ENCODE data around the gene USP5.
A peak's percentile ranks its signal among the peaks of the same experiment; 100 is the strongest.

Gene USP5

GRCh38 chr12:6826125-6826733 is 25.7 kb upstream of the USP5 start:
- DNase-seq: no peak

DNA sequence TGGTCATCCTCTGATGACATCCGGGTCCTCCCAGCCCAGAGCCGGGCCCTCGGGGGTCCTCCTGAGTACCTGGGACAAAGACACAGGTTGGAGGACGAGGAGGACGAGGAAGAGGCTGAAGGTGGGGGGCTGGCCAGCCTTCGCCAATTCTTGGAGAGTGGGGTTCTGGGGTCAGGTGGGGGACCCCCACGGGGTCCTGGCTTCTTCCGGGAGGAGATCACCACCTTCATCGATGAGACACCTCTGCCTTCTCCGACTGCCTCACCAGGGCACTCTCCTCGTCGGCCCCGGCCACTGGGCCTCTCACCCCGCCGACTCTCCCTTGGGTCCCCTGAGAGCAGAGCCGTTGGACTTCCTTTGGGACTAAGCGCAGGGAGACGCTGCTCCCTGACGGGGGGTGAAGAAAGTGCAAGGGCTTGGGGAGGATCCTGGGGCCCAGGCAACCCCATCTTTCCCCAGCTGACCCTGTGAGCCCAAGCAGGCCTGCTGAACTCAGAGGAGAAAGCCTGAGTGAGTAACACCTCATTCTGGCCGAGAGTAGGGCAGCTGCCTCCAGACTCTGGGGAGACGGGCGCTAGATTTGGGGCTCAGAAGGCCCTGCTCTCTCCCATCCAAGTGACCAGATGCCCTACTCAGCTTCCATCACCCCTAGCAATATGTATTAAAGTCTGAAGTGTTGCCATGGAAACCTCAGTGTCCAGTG is 25.1 kb upstream of the USP5 start:
- no peak for DNase-seq

DNA sequence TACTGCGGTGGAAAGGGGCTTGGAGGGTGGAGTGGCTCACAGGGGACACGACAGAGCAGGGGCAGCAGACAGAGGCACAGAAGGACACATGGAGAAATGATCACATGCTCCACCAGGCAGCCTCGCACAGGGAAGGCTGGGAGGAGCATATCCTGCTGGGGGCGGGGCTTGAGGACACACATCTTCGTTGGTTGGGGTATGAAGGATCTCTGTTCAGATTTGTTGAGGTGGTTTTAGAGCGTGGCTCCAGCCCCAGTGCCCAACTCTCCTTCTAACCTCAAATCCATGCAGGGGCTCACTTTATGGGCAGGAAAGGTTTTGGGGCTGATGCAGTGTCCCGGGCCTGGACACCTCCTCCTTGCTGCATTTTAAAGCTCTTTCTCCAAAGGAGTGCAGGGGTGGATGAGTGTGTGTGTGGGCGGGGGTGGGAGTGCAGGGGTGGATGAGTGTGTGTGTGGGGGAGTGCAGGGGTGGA is 24.5 kb upstream of the USP5 start:
- DNase-seq: peak; percentile 77

GRCh38 chr12:6827982-6828780 is 23.8 kb upstream of the USP5 start, which contains the start of gene P3H3:
Gene P3H3 (plus strand): TSS chr12:6828407. CDS start chr12:6828441, 34 bp downstream.
- DNase-seq: peak; percentile 65

DNA sequence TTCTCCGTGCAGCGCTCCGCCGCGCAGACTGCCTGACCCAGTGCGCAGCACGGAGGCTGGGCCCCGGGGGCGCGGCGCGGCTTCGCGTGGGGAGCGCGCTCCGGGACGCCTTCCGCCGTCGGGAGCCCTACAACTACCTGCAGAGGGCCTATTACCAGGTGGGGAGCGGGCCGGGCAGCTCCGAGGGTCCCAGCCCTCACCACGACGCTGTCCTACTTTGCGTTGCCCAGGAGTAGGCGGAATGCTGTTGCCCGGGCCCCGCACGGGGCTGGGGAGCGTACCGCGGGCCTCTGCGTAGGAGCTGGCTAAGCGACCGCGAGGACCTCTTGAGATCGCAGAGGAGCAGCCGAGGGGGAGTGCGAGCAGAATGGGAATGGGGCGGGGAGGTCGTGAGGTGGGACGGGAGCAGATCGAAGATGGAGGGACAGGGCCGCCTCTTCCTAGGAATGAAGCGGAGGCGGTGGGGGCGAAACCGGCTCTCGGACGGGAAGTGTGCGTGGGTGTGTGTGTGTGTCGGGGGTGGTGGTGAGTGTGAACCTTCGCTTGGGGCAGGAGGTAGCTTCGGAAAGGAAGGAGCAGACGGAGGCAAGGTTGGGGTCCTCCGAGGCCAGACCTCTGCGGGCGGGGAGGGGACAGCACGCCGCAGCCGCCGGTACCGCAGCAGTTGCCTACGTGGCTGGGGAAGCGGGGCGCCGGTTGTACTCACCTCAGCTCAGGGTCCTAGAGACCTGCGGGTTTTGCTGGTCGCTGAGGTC is 23.0 kb upstream of the USP5 start:
- DNase-seq: peak; percentile 76

GRCh38 chr12:6829536-6830220 is 22.3 kb upstream of the USP5 start:
- no peak for DNase-seq

- no peak for DNase-seq
These were observed 21.6 kb upstream of the USP5 start for GRCh38 chr12:6830286-6830890.

- DNase-seq: no peak
These were observed 21.0 kb upstream of the USP5 start for GRCh38 chr12:6830999-6831398.

DNA sequence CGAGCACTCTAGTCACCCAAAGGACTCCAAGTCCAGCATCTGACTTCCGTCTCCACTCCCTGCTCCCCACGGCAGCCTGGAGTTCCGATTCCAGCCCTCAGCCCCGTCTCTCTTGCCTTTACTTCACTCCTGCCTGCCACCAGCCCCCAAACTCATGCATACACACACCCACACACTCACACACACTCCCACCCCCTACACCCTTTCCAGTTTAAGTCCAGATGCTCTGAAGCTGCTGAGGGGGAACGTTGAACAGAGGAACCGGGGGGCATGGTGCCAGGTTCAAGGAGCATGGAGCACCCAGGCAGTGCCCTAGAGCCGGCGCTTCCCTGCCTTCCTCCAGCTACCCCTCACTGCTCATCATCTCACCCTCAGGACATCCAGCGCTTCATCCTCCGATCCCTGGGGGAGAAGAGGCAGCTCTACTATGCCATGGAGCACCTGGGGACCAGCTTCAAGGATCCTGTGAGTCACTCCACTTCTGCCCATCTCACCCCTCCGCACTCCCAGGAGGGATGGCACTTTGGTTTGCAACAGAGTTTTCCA is 20.4 kb upstream of the USP5 start:
- DNase-seq: no peak

GRCh38 chr12:6832125-6832524 is 19.8 kb upstream of the USP5 start:
- no peak for DNase-seq

DNA sequence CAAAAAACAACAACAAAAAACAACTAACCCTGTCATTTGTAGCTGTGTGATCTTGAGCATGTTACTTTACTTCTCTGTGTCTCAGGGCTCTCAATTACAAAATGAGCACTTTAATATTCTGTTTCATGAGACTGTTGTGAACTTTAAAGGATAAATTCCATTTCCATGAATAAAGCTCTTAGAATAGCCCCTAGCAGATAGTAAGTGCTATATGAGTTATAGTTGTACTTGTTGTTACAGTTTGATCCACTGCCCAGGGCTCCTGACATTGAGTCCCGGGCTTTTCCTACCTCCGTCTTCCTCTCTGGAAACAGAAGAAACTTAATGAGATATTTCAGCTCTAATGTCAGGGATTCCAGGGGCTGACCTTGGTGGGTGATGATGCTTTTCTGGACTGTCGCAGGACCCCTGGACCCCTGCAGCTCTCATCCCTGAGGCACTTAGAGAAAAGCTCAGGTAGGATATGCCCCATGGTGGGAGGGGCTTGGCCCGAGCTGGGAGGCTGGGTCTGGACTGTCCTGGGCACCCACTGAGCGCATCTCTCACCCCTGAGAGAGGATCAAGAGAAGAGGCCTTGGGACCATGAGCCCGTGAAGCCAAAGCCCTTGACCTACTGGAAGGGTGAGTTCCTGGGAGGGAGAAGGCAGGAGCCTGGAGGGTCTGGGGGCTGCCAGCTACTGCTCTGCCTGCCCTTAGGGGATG is 18.6 kb upstream of the USP5 start:
- no peak for DNase-seq

GRCh38 chr12:6834254-6834653 is 17.7 kb upstream of the USP5 start:
- no peak for DNase-seq

GRCh38 chr12:6834873-6835272 is 17.1 kb upstream of the USP5 start:
- DNase-seq: no peak

DNA sequence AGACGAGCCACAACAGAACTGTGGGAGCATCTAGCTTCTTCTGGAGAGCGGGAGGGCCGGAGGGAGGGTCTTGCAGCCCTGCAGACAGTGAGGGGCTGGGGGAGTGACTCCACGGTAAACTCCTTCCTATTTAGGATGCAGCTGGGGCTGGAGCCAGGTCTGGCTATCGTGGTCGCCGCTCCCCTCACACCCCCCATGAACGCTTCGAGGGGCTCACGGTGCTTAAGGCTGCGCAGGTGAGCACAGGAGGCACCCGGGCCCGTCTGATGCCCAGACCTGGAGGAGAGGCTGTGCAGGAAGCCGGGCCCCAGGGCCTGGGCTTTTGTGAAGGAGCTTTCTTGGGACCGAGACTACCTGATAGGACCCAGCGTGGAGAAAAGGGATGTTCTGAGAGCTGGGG is 15.1 kb upstream of the USP5 start:
- DNase-seq: no peak

- no peak for DNase-seq
These were observed 14.4 kb upstream of the USP5 start for GRCh38 chr12:6837370-6838060.

DNA sequence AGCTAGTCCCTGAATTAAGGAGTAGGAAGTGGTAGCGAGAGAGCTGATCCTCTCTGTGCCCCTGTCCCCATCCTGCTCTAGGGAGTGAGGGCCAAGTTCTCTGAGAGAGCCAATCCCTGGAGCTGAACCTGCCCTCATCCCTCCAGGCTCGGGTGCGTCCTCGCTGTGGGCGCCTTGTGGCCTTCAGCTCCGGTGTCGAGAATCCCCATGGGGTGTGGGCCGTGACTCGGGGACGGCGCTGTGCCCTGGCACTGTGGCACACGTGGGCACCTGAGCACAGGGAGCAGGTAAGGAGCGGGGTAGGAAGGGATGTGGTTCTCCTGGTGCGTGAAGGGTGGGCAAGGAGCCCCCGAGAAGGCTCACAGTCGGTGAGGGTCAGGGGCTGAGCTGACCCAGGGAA is 13.1 kb upstream of the USP5 start:
- no peak for DNase-seq

DNA sequence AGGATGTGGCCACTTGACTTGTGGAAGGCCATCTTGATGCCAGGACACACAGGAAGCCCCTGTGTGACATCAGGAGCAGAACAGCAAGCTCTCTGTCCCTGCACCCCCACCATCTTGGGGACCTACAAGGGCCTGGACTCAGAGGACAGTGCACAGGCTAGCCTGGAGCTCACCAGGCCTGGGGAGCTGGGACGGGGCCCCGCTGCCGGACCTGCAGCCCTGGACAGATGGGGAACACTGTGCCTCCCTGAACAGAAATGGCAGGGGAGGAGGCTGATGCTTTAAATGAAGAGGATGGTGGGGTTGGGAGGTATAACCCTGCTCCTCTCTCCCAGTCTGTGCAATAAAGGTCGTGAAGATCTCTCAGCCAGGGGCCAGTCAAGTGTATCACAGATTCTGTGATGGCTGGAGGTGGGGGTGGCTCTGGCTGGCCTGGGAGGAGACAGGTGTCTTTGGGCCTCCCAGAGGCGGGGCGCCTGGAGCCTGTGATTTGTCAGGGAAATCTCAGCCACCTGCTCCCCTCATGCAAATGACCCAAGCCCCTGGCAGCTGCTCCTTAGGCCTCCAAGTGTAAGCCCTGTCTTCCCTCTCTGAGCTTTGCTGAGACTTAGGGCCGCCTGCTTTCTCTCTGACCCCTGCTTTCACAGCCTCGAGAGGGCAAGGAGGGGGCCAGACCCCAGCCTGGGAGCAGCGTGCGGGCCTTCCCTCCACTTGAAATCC is 12.3 kb upstream of the USP5 start:
- DNase-seq: no peak

DNA sequence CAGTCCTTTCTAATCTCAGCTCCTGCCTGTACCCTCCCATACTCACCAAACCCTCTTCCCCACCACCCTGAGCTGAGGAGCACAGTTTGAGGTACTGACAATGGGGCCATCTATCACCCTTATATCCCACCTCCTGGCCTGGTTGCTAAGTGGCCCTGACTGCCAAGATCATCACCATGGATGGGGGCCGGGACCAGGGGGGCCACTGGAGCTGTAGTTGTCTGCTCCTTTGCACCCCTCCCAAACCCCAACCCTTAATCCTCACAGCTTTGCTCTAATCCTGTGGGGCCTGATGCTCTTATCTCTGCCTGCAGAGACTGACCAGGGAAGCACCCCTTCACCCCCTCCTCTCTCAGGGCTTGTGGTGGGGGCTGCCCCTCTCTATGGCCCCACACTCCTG is 11.6 kb upstream of the USP5 start:
- DNase-seq: no peak

DNA sequence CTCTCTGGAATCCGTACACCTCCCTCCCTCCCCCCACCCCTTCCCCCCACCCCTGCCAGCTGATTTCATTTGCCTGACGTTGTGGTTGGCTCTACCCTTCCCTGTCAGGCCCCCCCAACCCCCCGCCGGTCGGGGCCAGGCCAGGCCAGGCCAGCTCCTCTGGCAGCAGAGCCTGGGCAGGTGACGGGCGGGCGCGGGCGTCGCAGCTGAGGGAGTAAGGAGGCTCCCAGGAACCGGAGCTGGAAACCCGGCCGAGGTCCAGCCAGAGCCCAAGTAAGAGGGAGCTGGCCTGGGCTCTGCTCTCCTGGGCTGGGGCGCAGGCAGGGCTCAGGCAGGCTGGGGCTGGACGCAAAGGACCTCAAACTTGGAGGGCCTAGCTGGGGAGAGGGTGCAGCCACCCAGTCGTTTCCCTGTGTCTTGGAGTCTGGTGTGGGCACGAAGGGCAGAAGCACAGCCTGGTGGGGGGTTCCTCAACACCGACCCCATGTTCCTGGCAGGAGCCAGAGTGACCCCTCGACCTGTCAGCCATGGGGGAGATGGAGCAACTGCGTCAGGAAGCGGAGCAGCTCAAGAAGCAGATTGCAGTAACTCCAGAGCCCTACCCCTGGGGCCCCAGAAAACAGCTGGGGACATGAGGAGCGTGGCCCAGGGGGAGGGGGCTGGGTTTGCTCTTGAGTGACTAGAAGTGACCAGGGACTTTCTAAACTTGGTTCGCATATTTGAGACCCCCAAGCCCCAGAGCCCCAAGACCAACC is 11.0 kb upstream of the USP5 start, which contains the start of gene GNB3:
Gene GNB3, plus strand, starts transcription at position 165 of the 755 bp plus-strand sequence. Its CDS starts 363 bp downstream, at position 528.
- DNase-seq: no peak
